GM12878 (cell line): ENCODE data around the gene CCDC144A. TPM values are rescaled to one million over a fixed set of nuclear protein-coding genes. Genes with fewer than 3 reads are reported as not detected.

Source experiments
- CHD2 ChIP-seq: IDR thresholded peaks from 2 replicates; pipeline ENCODE4 v1.6.1; 2011; ENCODE audit warnings: low read depth, low read length, improper control_type of control experiment, borderline replicate concordance
- EED ChIP-seq: sonication (generic); IDR thresholded peaks from 2 replicates; pipeline ENCODE4 v1.6.1; 2016; ENCODE audit warnings: antibody characterized with exemption, low read depth
- ESRRA ChIP-seq: IDR thresholded peaks from 2 replicates; pipeline ENCODE4 v1.6.1; 2012; ENCODE audit warnings: mild to moderate bottlenecking, low read length, improper control_type of control experiment
- ETV6 ChIP-seq, 2 experiments: fragments of 450-650 bp in 1 of 2; IDR thresholded peaks in 1 of 2; conservative IDR thresholded peaks in 1 of 2; 2 replicates each; pipeline ENCODE4 v1.6.1; 2014; ENCODE audit warnings: antibody characterized with exemption in 1 of 2, borderline replicate concordance in 1 of 2, low read depth in 1 of 2, mild to moderate bottlenecking in 1 of 2, moderate library complexity in 1 of 2
- FOXM1 ChIP-seq: IDR thresholded peaks from 2 replicates; pipeline ENCODE4 v1.6.1; 2012; ENCODE audit warnings: low read depth, mild to moderate bottlenecking, inconsistent platforms, low read length, moderate library complexity
- HCFC1 ChIP-seq: fragments of 150-350 bp; IDR thresholded peaks from 2 replicates; pipeline ENCODE4 v1.6.1; 2014; ENCODE audit warnings: low read length
- HDGF ChIP-seq: fragments of 450-650 bp; IDR thresholded peaks from 2 replicates; pipeline ENCODE4 v1.6.1; 2016; ENCODE audit warnings: antibody characterized with exemption
- IRF4 ChIP-seq: IDR thresholded peaks from 2 replicates; pipeline ENCODE4 v1.6.1; 2011; ENCODE audit warnings: low read depth, low read length
- JUND ChIP-seq: IDR thresholded peaks from 2 replicates; pipeline ENCODE4 v1.6.1; 2012; ENCODE audit warnings: low read depth, mild to moderate bottlenecking, low read length, improper control_type of control experiment, moderate library complexity
- MEF2A ChIP-seq: IDR thresholded peaks from 2 replicates; pipeline ENCODE4 v1.6.1; 2011; ENCODE audit warnings: low read depth, mild to moderate bottlenecking, low read length, moderate library complexity; ENCODE audit not compliant: insufficient read depth
- MTA2 ChIP-seq: fragments of 450-650 bp; IDR thresholded peaks from 2 replicates; pipeline ENCODE4 v1.6.1; 2016; ENCODE audit warnings: low read depth, mild to moderate bottlenecking, moderate library complexity
- NBN ChIP-seq: fragments of 450-650 bp; IDR thresholded peaks from 2 replicates; pipeline ENCODE4 v1.6.1; 2016
- NR2C1 ChIP-seq: fragments of 450-650 bp; IDR thresholded peaks from 2 replicates; pipeline ENCODE4 v1.6.1; 2017; ENCODE audit warnings: antibody characterized with exemption, mild to moderate bottlenecking, moderate library complexity
- PAX5 ChIP-seq: IDR thresholded peaks from 2 replicates; pipeline ENCODE4 v1.6.1; 2011; ENCODE audit warnings: low read depth, low read length, borderline replicate concordance
- POLR2AphosphoS2 ChIP-seq: IDR thresholded peaks from 2 replicates; pipeline ENCODE4 v1.6.1; 2011; ENCODE audit warnings: low read depth, mild to moderate bottlenecking, low read length, improper control_type of control experiment, moderate library complexity
- POLR2AphosphoS5 ChIP-seq: IDR thresholded peaks from 2 replicates; pipeline ENCODE4 v1.6.1; 2011; ENCODE audit warnings: mild to moderate bottlenecking, low read length, inconsistent platforms
- RFX5 ChIP-seq: IDR thresholded peaks from 2 replicates; pipeline ENCODE4 v1.6.1; 2011; ENCODE audit warnings: low read depth, low read length, improper control_type of control experiment
- SMARCA5 ChIP-seq: fragments of 450-650 bp; IDR thresholded peaks from 2 replicates; pipeline ENCODE4 v1.6.1; 2017; ENCODE audit warnings: mild to moderate bottlenecking
- SPI1 ChIP-seq: IDR thresholded peaks from 2 replicates; pipeline ENCODE4 v1.6.1; 2011; ENCODE audit warnings: low read depth, mild to moderate bottlenecking, low read length, moderate library complexity, borderline replicate concordance; ENCODE audit not compliant: insufficient read depth
- SRF ChIP-seq, 2 experiments: IDR thresholded peaks; 2 replicates each; pipeline ENCODE4 v1.6.1; 2011; ENCODE audit warnings: low read depth in 2 of 2, low read length in 2 of 2, mild to moderate bottlenecking in 1 of 2, moderate library complexity in 1 of 2
- TCF12 ChIP-seq: IDR thresholded peaks from 2 replicates; pipeline ENCODE4 v1.6.1; 2011; ENCODE audit warnings: low read depth, mild to moderate bottlenecking, low read length
- YBX1 ChIP-seq: fragments of 450-650 bp; IDR thresholded peaks from 2 replicates; pipeline ENCODE4 v1.6.1; 2016; ENCODE audit warnings: antibody characterized with exemption
- ZBTB33 ChIP-seq: fragments of 450-650 bp; IDR thresholded peaks from 2 replicates; pipeline ENCODE4 v1.6.1; 2017; ENCODE audit warnings: mild to moderate bottlenecking
- ZBTB4 ChIP-seq: fragments of 450-650 bp; formaldehyde crosslinking; IDR thresholded peaks from 2 replicates; pipeline ENCODE4 v1.4.0; 2022; ENCODE audit warnings: mild to moderate bottlenecking, moderate library complexity
- polyA plus RNA-seq, 11 experiments: library from polyadenylated mRNA; depleted of rRNA in 4 of 11; unstranded in 6 of 11; stranded (reverse) in 5 of 11; fragments of >200 nt; fragmentation: Nextera tagmentation in 4 of 11; fragmentation: Illumina TruSeq in 1 of 11; extraction: Ambion mirVana in 4 of 11; extraction: Trizol in 1 of 11; gene quantifications; 1 replicate in 1 of 11; 2 replicates in 10 of 11; pipeline versions ENCODE4 v1.2.1 to v1.2.3, GENCODE V29; 2011 to 2016; ENCODE audit warnings: inconsistent platforms in 2 of 11, missing spikeins in 2 of 11, low read depth in 1 of 11
- total RNA-seq, 4 experiments: library from RNA; depleted of rRNA in 3 of 4; stranded (reverse); fragments of >200 nt in 3 of 4; fragmentation: Illumina TruSeq in 1 of 4; extraction: Trizol in 1 of 4; gene quantifications; 2 replicates each; pipeline versions ENCODE4 v1.2.1 to v1.2.3, GENCODE V29; 2013 to 2021
- TF ChIP-seq, protein P1 (sequence below): IDR thresholded peaks from 2 replicates; pipeline ENCODE4 v1.6.1; 2012; ENCODE audit warnings: low read depth, low read length, improper control_type of control experiment
- TF ChIP-seq, protein P2 (sequence below): fragments of 450-650 bp; IDR thresholded peaks from 2 replicates; pipeline ENCODE4 v1.6.1; 2016; ENCODE audit warnings: mild to moderate bottlenecking

CCDC144A gene
- total and polyA plus RNA-seq, 10 of the 15 experiments (the other 5 are each of a cell fraction or from before 2014, with no cell fraction given) = 0.05 to 1.7 (median 0.79) TPM

DNA sequence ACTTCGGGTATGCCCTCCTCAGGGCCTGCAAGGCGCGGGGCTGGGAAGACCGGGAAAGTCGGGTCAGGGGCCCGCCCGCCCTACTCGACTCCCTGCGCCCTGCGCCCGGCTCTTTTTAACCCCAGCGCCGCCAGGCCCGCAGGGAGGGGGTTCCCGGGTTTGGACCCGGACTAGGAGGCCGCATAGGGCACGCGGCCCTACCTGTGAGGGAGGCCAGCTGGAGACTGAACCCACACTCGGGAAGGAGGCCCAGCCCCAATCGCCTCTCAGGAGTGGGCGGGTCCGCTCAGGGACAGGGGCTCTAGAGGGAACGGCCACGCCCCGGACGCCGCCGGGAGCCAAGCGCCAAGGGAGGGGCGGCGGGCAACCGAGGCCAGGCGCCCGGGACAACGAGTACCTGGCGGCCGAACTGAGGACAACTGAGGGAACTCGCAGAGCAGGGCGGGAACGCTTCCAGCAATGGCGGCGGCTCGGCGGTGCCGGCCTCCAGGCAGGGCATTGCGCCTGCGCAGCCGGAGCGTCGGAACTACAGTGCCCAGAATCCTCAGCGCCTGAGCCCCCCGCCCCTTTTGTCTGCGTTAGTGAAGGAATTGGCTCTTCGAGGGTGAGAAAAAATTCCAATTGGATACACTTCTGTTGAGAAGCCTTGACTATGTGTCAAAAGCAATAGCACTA is 36.5 kb upstream of the CCDC144A start, which contains the start of gene ZNF624 (continued):
- TF ChIP-seq, protein P1, sequence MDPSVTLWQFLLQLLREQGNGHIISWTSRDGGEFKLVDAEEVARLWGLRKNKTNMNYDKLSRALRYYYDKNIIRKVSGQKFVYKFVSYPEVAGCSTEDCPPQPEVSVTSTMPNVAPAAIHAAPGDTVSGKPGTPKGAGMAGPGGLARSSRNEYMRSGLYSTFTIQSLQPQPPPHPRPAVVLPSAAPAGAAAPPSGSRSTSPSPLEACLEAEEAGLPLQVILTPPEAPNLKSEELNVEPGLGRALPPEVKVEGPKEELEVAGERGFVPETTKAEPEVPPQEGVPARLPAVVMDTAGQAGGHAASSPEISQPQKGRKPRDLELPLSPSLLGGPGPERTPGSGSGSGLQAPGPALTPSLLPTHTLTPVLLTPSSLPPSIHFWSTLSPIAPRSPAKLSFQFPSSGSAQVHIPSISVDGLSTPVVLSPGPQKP = no peak
- no peak for TF ChIP-seq JUND
- peak; percentile 92 for TF ChIP-seq HCFC1
- no peak for TF ChIP-seq ESRRA
- TF ChIP-seq NR2C1 = no peak
- no peak for TF ChIP-seq FOXM1
- no peak for TF ChIP-seq HDGF
- no peak for TF ChIP-seq TCF12
- TF ChIP-seq PAX5 = no peak
- no peak for TF ChIP-seq NBN
- no peak for TF ChIP-seq SPI1
- TF ChIP-seq, protein P2, sequence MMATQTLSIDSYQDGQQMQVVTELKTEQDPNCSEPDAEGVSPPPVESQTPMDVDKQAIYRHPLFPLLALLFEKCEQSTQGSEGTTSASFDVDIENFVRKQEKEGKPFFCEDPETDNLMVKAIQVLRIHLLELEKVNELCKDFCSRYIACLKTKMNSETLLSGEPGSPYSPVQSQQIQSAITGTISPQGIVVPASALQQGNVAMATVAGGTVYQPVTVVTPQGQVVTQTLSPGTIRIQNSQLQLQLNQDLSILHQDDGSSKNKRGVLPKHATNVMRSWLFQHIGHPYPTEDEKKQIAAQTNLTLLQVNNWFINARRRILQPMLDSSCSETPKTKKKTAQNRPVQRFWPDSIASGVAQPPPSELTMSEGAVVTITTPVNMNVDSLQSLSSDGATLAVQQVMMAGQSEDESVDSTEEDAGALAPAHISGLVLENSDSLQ = no peak
- TF ChIP-seq MTA2 = no peak
- no peak for TF ChIP-seq SMARCA5
- TF ChIP-seq POLR2AphosphoS2 = no peak
- TF ChIP-seq RFX5 = no peak
- no peak for TF ChIP-seq IRF4
- TF ChIP-seq MEF2A = no peak
- no peak for TF ChIP-seq ZBTB4 (CRISPR knock-in tag)
- TF ChIP-seq SRF (IDR thresholded peaks at IDR 0.05; ENCODE audit: low read depth in 2 of 2, low read length in 2 of 2) = no peak
- no peak for TF ChIP-seq ETV6 (conservative IDR thresholded peaks at IDR 0.05 in 1 of 2, IDR thresholded peaks at IDR 0.05 in 1 of 2; ENCODE audit: borderline replicate concordance in 1 of 2, low read depth in 1 of 2)
- no peak for TF ChIP-seq YBX1
- TF ChIP-seq ZBTB33 = no peak
- TF ChIP-seq EED = peak; percentile 58
- peak; percentile 46; the same call in 1 of the 2 replicates for TF ChIP-seq CHD2
- peak; percentile 73; the same call in 1 of the 2 replicates for TF ChIP-seq POLR2AphosphoS5
